ENCODE measurements around the gene CATSPERZ.

GRCh38 chr11:64303109-64304031 lies 3.2 kb downstream of the CATSPERZ start:
- no peak for TF ChIP-seq CTCF (conservative IDR thresholded peaks at IDR 0.05; ENCODE audit: low read length)
- no peak for TF ChIP-seq EZH2phosphoT487 (IDR thresholded peaks at IDR 0.05; ENCODE audit: borderline replicate concordance)
